Retinal pigment epithelial cell (primary cell): Measurements from ENCODE around the gene APP.

ENCODE experiments used
- DNase-seq: peaks from one replicate; pipeline ENCODE4 v3.0.0-alpha.2; 2010; ENCODE audit warnings: low read depth
- H3K4me3 ChIP-seq: 2 replicates; pipeline ENCODE4 v1.5.1; 2011; ENCODE audit warnings: mild to moderate bottlenecking, low read length, control low read depth, moderate library complexity
- TF ChIP-seq, protein P1 (sequence below): conservative IDR thresholded peaks from 2 replicates; pipeline ENCODE4 v1.5.1; 2011; ENCODE audit warnings: low read depth, low read length, control low read depth, inconsistent platforms

Gene APP

GRCh38 chr21:25955646-25956045, 214.9 kb downstream of the APP start:
- no peak overlapping the region for H3K4me3 ChIP-seq
- TF ChIP-seq, protein P1, sequence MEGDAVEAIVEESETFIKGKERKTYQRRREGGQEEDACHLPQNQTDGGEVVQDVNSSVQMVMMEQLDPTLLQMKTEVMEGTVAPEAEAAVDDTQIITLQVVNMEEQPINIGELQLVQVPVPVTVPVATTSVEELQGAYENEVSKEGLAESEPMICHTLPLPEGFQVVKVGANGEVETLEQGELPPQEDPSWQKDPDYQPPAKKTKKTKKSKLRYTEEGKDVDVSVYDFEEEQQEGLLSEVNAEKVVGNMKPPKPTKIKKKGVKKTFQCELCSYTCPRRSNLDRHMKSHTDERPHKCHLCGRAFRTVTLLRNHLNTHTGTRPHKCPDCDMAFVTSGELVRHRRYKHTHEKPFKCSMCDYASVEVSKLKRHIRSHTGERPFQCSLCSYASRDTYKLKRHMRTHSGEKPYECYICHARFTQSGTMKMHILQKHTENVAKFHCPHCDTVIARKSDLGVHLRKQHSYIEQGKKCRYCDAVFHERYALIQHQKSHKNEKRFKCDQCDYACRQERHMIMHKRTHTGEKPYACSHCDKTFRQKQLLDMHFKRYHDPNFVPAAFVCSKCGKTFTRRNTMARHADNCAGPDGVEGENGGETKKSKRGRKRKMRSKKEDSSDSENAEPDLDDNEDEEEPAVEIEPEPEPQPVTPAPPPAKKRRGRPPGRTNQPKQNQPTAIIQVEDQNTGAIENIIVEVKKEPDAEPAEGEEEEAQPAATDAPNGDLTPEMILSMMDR = no peak
- DNase-seq = no peak

- TF ChIP-seq, protein P1 = no peak
- no peak overlapping the region for H3K4me3 ChIP-seq
- no peak for DNase-seq
Measured at GRCh38 chr21:25953659-25954058, 216.9 kb downstream of the APP start.

GRCh38 chr21:25953196-25953595, 217.4 kb downstream of the APP start:
- TF ChIP-seq, protein P1 = no peak
- H3K4me3 ChIP-seq = no peak overlapping the region
- DNase-seq = no peak

DNA sequence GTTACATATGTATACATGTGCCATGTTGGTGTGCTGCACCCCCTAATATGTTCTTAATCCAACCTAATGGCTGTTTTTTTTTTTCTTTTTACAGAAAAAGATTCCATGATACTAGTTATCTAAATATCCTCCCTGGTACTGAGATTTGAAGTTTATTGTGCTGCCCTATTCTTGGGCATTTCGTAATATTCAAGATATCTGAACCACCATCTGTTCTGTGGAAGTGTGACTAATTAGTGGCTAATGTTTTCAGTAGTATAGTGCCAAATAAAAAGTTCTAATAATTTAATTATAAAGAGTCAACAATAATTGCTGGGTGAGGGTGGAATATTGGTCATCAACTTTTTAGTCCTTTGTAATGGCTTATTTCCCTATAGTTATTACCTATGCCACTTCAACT, 218.3 kb downstream of the APP start:
- DNase-seq = no peak
- TF ChIP-seq, protein P1 = no peak
- no peak overlapping the region for H3K4me3 ChIP-seq

DNA sequence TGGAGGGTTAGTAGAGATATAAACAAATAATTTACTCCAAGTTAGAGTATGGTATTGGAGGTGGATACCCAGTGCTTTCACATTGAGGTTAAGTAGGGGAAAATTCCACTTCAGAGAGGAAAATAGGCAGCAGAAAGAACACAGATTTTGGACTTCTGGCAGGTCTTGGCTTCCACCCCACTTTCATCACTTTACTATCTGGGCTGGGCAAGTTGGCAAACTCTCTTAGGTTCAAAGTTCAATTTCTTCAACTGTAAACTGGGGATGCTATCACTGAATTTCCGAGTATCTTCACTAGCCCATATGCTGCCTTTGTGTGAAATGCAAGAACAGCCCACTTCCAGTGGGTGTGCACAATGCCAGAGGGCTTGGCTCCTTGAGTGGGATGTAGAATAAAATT, 220.9 kb downstream of the APP start:
- TF ChIP-seq, protein P1 = no peak
- no peak for DNase-seq
- no peak overlapping the region for H3K4me3 ChIP-seq

GRCh38 chr21:25944672-25945213, 225.8 kb downstream of the APP start:
- H3K4me3 ChIP-seq = no peak overlapping the region
- TF ChIP-seq, protein P1 = no peak
- DNase-seq = no peak

DNA sequence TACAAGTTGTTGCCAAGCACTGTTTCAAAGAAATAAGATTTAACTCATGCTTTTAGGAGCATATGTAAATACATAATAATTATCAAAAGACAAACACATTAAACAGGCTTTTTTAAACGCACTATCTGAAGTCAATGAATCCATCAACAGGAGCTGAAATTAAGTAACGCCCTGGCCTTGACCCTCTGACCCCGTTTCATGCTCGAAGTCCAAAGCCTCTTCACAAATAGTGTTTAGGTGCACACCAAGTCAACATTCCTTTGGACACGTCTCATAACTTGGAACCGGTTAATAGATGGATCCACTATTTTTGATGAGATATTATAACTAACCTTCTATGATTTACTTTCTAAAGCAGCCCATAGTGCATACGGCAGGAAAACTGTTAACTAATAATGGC, 226.5 kb downstream of the APP start:
- no peak overlapping the region for H3K4me3 ChIP-seq
- TF ChIP-seq, protein P1 = no peak
- no peak for DNase-seq
